Stimulated activated naive CD8-positive, alpha-beta T cell treated with anti-CD3 and anti-CD28 coated beads, Interleukin-15, Interleukin-2, amounts not matched to agents 100 ng/mL and 50 ng/mL, for 24 hours (primary cell): ENCODE data around the gene KDM4F.

Source experiments
- H3K27ac Mint-ChIP-seq: one replicate; pipeline ENCODE4 v1.8.0; 2021; ENCODE audit warnings: mild to moderate bottlenecking, mixed read lengths
- H3K27me3 Mint-ChIP-seq: one replicate; pipeline ENCODE4 v1.8.0; 2021; ENCODE audit warnings: mixed read lengths
- H3K36me3 Mint-ChIP-seq: one replicate; pipeline ENCODE4 v1.8.0; 2021; ENCODE audit warnings: low read depth, mixed read lengths
- H3K4me1 Mint-ChIP-seq: one replicate; pipeline ENCODE4 v1.8.0; 2021; ENCODE audit warnings: low read depth, mixed read lengths
- H3K4me3 Mint-ChIP-seq: one replicate; pipeline ENCODE4 v1.8.0; 2021; ENCODE audit warnings: mild to moderate bottlenecking, mixed read lengths
- H3K9me3 Mint-ChIP-seq: one replicate; pipeline ENCODE4 v1.8.0; 2021; ENCODE audit warnings: mixed read lengths

The KDM4F gene

GRCh38 chr11:95076416-95076815 lies 27.2 kb downstream of the KDM4F start:
- Mint-ChIP-seq H3K27ac (no peak overlapping the region), H3K36me3 (peaks cover 7% of the 10 kb centered on the region), H3K9me3 (no peaks in the 10 kb centered on the region), H3K27me3 (no peaks in the 10 kb centered on the region), H3K4me1 (peaks cover 16% of the 10 kb centered on the region), H3K4me3 (no peak overlapping the region)

- Mint-ChIP-seq H3K27me3 (no peaks in the 10 kb centered on the region), H3K27ac (no peak overlapping the region), H3K36me3 (peaks cover 7% of the 10 kb centered on the region), H3K4me1 (peaks cover 12% of the 10 kb centered on the region), H3K9me3 (no peaks in the 10 kb centered on the region), H3K4me3 (no peak overlapping the region)
Measured at GRCh38 chr11:95076981-95077380, 27.8 kb downstream of the KDM4F start.

GRCh38 chr11:95078526-95078925 lies 29.3 kb downstream of the KDM4F start:
- H3K36me3 Mint-ChIP-seq: no peaks in the 10 kb centered on the region
- H3K9me3 Mint-ChIP-seq: no peaks in the 10 kb centered on the region
- H3K4me1 Mint-ChIP-seq: peaks cover 10% of the 10 kb centered on the region
- no peak overlapping the region for H3K27ac Mint-ChIP-seq
- no peaks in the 10 kb centered on the region for H3K27me3 Mint-ChIP-seq
- H3K4me3 Mint-ChIP-seq: no peak overlapping the region

GRCh38 chr11:95081010-95081409 lies 31.8 kb downstream of the KDM4F start:
- Mint-ChIP-seq H3K4me1 (peaks cover 33% of the 10 kb centered on the region), H3K36me3 (no peaks in the 10 kb centered on the region), H3K27ac (no peak overlapping the region), H3K27me3 (no peaks in the 10 kb centered on the region), H3K4me3 (no peak overlapping the region), H3K9me3 (no peaks in the 10 kb centered on the region)

GRCh38 chr11:95081412-95081811 lies 32.2 kb downstream of the KDM4F start:
- no peak overlapping the region for H3K4me3 Mint-ChIP-seq
- no peaks in the 10 kb centered on the region for H3K36me3 Mint-ChIP-seq
- no peak overlapping the region for H3K27ac Mint-ChIP-seq
- H3K4me1 Mint-ChIP-seq: peaks cover 35% of the 10 kb centered on the region
- H3K9me3 Mint-ChIP-seq: no peaks in the 10 kb centered on the region
- no peaks in the 10 kb centered on the region for H3K27me3 Mint-ChIP-seq

- H3K27me3 Mint-ChIP-seq: no peaks in the 10 kb centered on the region
Measured at GRCh38 chr11:95082576-95083001, 33.4 kb downstream of the KDM4F start.

GRCh38 chr11:95084509-95084908 lies 35.3 kb downstream of the KDM4F start:
- H3K27ac Mint-ChIP-seq: peak overlapping the region; percentile 29
- H3K36me3 Mint-ChIP-seq: no peaks in the 10 kb centered on the region
- peaks cover 45% of the 10 kb centered on the region for H3K4me1 Mint-ChIP-seq
- no peaks in the 10 kb centered on the region for H3K9me3 Mint-ChIP-seq
- no peak overlapping the region for H3K4me3 Mint-ChIP-seq
- no peaks in the 10 kb centered on the region for H3K27me3 Mint-ChIP-seq

More at GRCh38 chr11:95082576-95083001, 33.4 kb downstream of the KDM4F start:
- H3K4me3 Mint-ChIP-seq: no peak overlapping the region
- no peak overlapping the region for H3K27ac Mint-ChIP-seq
- peaks cover 32% of the 10 kb centered on the region for H3K4me1 Mint-ChIP-seq
- H3K36me3 Mint-ChIP-seq: no peaks in the 10 kb centered on the region
- no peaks in the 10 kb centered on the region for H3K9me3 Mint-ChIP-seq

GRCh38 chr11:95085117-95085816 lies 36.0 kb downstream of the KDM4F start:
- H3K27ac Mint-ChIP-seq: peak overlapping the region; percentile 33
- H3K27me3 Mint-ChIP-seq: no peaks in the 10 kb centered on the region
- H3K9me3 Mint-ChIP-seq: no peaks in the 10 kb centered on the region
- H3K36me3 Mint-ChIP-seq: no peaks in the 10 kb centered on the region
- H3K4me3 Mint-ChIP-seq: peak overlapping the region; percentile 22
- H3K4me1 Mint-ChIP-seq: peaks cover 45% of the 10 kb centered on the region

- Mint-ChIP-seq H3K27me3 (no peaks in the 10 kb centered on the region), H3K36me3 (no peaks in the 10 kb centered on the region), H3K9me3 (no peaks in the 10 kb centered on the region), H3K27ac (no peak overlapping the region), H3K4me3 (no peak overlapping the region), H3K4me1 (peaks cover 54% of the 10 kb centered on the region)
Measured at GRCh38 chr11:95086151-95086550, 36.9 kb downstream of the KDM4F start.

GRCh38 chr11:95086836-95087570 lies 37.8 kb downstream of the KDM4F start:
- Mint-ChIP-seq H3K36me3 (peaks cover 8% of the 10 kb centered on the region), H3K27ac (no peak overlapping the region), H3K4me1 (peaks cover 63% of the 10 kb centered on the region), H3K9me3 (no peaks in the 10 kb centered on the region), H3K27me3 (no peaks in the 10 kb centered on the region), H3K4me3 (no peak overlapping the region)

- Mint-ChIP-seq H3K27ac (peak overlapping the region; percentile 92), H3K4me1 (peaks cover 73% of the 10 kb centered on the region), H3K9me3 (no peaks in the 10 kb centered on the region), H3K4me3 (peak overlapping the region; percentile 86), H3K36me3 (peaks cover 10% of the 10 kb centered on the region), H3K27me3 (no peaks in the 10 kb centered on the region)
Measured at GRCh38 chr11:95088946-95089619, 39.9 kb downstream of the KDM4F start.

- Mint-ChIP-seq H3K36me3 (peaks cover 14% of the 10 kb centered on the region), H3K9me3 (no peaks in the 10 kb centered on the region), H3K27ac (peak within 1 kb of the TSS; percentile 92), H3K4me3 (peak within 1 kb of the TSS; percentile 92), H3K27me3 (no peaks in the 10 kb centered on the region), H3K4me1 (peaks cover 73% of the 10 kb centered on the region)
Measured at GRCh38 chr11:95089620-95090542, 40.7 kb downstream of the KDM4F start, which contains the start of gene ENDOD1. Gene ENDOD1 (plus strand): TSS chr11:95089846. CDS start chr11:95089928, 82 bp downstream.

GRCh38 chr11:95091663-95092180 lies 42.5 kb downstream of the KDM4F start:
- Mint-ChIP-seq H3K36me3 (peaks cover 14% of the 10 kb centered on the region), H3K4me3 (peak overlapping the region; percentile 92), H3K4me1 (peaks cover 78% of the 10 kb centered on the region), H3K27me3 (no peaks in the 10 kb centered on the region), H3K9me3 (no peaks in the 10 kb centered on the region), H3K27ac (peak overlapping the region; percentile 9)
